ENCODE results near the gene MEX3B.

- TF ChIP-seq CTCF (IDR thresholded peaks at IDR 0.05; ENCODE audit: extremely low read depth in 1 of 2, insufficient read depth in 1 of 2, low read depth in 1 of 2, low read length in 2 of 2) (no peak), POLR2A (IDR thresholded peaks at IDR 0.05; ENCODE audit: low read depth, low read length) (no peak), EZH2 (IDR thresholded peaks at IDR 0.05; ENCODE audit: borderline replicate concordance, low read depth, low read length, severe bottlenecking) (no peak), MYC (IDR thresholded peaks at IDR 0.05; ENCODE audit: low read depth, low read length) (no peak)
Measured at GRCh38 chr15:82072926-82073537, 27.2 kb upstream of the MEX3B start.
